Measurements from ENCODE around the gene PFKL.
"Not testable (repeated sequence)": the region's sequence is repeated elsewhere in the genome, so short reads cannot be mapped to it uniquely, and the experiment has no call there.

The PFKL gene

DNA sequence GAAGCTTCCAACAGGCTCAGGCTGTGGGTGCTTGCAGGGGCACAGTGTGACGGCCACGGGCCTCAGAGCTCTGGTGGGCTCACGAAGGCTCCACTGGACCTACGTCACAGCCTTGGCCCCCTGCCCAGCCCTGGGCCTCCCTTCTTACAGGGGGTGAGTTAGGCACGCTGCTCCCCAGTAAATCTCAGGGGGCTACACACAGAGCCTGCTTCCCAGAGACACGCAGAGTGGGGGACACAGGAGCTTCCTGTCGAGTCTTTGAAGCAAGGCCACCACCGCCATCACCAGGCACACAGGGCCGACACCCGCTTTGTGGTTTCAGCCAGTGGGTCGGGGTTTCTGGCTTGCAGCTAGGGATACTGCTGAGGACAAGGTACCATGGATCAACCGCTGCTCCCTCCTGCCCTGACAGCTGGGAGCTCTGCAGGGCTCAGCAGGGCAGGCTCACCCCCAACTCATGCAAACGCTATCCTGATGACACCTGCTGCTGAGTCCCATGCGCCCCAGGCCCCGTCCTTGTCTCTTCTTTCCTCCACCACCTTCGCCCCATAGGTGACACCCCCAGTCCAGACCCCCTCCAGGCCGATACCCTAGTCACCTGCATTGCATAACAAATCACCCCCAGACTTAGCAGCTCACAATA is 44.8 kb downstream of the PFKL start:
- no peak for DNase-seq (ENCODE audit: low read depth, low spot score)

DNA sequence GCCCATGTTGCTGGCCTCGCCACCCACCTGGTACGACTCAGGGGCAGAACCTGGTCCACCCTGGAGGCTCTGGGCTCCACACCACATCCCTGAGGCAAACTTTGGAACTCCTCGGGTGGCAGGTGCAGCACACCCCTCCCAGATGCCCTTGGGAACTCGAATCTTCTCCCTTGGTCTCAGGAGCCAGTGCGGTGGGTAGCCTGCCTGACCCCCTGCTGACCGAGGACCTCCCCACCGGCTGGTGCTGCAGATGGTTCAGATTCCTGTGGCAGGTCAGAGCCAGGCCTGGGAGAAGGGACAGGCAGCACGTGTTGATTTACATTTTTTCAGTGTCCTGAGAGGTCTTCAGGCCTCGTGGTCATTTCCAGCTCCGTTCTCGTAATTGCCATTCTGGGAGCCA is 45.6 kb downstream of the PFKL start:
- DNase-seq (ENCODE audit: low read depth, low spot score), result no peak

DNA sequence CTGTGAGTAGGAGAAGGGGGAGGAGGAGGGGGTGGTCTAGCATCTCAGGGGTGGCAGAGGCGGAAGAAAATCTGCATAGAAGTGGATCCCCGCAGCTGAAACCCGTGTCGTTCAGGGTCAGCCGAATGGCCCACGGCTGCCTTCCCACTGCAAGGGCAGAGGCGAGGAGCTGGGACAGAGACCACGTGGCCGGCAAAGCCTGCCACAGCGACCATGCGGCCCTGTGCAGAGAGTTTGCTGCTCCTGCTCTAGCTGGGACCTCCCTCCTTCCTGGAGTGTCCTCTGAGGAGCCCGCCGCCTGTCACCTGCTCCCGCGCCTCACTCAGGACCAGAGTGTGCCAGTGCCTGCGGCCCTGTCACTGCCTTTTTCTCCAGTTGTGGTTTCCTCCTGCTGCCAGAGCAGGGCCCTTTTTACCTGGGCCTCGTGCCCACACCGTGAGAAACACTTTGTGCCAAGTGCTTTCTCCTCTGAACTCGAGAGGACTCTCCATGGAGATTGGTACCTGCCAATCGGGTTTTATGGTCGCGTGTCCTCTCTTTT is 48.1 kb downstream of the PFKL start:
- no peak for DNase-seq (ENCODE audit: low read depth, low spot score)

DNA sequence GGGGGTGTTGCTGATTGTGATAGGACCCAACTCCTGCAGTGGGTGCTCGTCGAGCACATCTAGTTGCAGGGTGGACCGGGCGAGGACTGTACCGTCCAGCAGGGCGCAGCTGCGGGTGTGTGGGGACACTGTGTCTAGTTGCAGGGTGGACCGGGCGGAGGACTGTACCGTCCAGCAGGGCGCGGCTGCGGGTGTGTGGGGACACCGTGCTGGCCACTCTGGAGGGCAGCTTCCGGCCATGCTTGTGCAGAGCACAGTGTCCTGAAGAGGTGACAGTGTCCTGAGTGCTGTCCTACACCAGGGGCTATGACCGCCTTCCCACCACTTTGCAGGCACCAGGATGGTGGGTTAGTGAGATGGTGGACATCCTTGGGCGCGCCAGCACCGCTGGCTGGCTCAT is 49.0 kb downstream of the PFKL start:
- no peak for DNase-seq (ENCODE audit: low read depth, low spot score)

DNA sequence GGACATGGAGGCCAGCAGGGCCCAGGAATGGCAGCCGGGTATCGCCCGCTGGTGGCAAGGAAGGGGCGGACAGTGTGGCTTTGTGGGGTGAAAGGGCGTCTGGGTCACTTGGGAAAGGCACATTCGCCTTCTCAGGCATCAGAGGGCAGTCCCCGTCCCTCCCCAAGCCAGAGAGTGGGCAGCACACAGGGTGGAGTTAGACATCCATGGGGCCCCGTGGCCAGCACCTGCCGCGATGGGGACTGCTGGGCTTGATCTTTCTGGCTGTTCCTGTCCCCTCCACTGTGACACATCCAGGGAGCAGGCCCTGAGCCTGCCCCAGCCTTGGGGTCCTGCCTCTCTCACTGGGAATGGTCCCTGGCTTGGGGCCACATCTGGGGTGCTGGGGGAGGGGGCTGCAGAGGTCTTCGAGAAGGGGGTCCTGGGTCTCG is 49.6 kb downstream of the PFKL start:
- DNase-seq (ENCODE audit: low read depth, low spot score), result no peak

DNA sequence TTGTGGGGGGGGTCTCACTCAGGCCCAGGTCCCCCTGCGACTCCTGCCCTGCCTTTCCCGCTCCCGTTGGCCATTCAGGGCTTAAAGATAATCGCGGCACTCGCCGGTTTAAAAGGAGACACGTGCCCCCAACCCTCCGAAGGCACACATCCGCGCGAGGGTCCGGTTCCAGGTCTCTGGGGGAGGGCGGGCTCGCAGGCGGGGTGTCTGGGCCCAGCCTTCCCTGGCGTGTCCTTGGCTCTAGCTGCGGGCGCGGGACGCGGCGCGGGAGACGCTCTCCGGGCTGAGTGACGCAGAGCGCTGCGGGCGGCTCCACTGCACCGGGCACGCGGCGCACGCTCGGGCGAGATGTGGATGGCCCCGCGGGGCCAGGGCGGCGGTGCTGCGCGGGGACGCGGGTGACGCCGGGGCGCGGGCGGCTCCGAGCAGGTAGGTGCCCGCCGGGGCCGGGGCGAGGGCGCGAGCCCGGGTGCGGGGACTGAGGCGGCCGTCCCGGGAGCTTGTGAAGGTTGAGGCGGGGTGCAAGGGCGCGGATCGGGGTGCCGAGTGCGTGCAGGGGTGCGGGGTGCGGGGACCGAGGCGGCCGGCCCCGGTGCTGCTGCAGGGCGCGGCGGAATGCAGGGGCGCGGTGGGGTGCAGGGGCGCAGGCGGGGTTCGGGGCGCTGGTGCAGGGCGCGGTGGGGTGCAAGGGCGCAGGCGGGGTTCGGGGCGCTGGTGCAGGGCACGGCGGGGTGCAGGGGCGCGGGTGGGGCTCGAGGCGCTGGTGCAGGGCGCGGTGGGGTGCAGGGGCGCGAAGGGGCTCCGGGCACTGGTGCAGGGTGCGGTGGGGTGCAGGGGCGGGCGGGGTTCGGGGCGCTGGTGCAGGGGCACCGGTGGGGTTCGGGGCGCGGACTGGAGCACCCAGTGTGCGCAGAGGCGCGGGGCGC is 50.3 kb downstream of the PFKL start:
- DNase-seq (ENCODE audit: low read depth, low spot score), result no peak

DNA sequence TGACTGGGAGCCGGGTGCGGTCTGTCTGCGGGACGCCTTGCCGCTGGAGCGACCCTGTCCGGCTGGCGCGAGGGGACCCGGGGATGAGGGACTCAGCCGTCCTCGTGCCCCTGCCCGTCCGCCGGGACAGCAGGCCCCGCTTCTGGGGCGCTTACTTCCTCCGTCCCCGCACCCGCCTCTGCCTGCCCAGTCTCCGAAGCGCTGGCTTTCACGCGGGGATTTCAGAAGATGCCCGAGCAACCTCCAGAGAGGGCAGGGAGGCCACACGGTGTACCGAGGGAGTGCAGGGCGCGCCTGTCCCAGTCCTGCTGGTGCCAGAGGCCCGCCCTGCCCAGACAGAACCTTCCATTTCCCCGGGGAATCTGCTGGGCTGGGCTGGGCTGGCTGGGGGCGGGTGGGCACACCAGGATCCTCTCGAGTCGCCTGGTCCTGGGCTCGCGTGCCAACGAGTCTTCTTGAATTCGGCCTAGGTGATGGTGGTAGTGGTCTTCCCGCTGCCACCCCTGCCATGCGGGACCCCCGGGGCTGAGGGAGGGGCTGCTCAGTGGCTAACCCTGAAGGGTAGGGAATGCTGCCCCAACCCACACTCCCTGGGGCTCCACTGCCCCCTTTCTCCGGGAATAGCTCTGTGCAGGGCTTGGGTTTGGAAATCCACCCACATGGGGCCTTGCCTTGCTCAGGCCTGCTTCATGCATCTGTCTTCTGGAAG is 51.1 kb downstream of the PFKL start:
- DNase-seq (ENCODE audit: low read depth, low spot score), result no peak

DNA sequence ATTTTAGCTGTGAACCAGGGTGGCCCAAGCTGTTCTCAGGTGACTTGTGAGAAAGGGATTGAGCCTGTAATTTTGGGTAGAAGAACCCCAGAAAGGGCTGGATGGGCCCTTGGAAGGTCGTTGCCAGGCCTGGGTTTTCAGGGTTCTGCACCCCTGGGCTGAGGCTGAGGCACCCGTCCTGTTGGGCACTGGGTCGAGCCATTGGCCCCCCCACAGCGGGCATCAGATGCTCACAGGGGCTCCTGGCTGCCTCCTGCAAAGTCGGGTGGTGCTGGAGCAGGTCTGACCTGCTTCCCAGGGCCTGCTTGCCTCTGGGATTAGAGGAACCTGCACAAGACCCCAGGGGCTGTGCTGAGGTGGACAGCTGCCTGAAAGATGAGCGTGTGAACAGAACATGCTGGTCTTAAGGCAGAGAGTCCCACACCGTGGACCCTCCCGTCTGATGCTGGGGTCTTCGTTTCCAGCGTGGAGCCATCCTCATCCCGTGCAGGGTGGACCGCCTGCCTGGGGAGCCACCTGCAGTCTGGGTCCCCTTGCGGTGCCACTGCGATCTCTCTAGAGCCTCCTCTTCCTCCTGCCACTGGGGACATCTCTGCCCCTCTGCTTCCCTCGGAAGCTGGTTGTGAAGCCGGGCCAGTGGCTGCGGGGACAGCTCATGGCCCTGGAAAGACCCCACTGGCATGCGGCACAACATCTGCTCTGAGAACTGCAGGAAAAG is 51.8 kb downstream of the PFKL start:
- DNase-seq (ENCODE audit: low read depth, low spot score), result no peak

DNA sequence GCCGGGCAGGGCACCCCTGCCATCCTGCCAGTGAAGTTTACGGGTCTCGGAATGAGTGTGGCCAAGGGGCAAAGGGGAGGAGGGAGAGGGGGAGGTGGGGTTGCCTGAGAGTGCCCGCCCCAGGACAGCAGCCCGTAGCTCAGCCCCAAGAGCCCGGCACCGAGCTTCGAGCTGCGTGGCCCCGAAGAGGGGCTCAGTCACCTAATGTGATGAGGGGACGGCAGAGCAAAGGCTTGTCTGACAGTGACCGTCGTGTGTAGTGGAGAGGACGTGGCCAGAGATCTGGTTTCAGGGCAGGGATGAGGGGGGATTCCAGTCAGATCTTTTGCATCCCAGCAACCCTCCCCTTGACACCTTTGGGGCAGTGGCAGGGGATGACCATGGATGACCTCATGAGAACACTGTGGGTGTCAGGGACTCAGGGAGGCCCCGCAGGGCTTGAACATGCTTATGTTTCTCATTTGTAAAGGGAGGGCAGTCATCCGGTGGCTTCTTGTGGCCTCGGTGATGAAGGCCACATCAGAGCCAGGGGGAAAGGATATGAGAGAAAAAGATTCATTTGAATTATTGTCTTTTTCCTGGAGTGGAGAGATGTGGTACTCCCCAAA is 52.5 kb downstream of the PFKL start:
- DNase-seq (ENCODE audit: low read depth, low spot score), result no peak

DNA sequence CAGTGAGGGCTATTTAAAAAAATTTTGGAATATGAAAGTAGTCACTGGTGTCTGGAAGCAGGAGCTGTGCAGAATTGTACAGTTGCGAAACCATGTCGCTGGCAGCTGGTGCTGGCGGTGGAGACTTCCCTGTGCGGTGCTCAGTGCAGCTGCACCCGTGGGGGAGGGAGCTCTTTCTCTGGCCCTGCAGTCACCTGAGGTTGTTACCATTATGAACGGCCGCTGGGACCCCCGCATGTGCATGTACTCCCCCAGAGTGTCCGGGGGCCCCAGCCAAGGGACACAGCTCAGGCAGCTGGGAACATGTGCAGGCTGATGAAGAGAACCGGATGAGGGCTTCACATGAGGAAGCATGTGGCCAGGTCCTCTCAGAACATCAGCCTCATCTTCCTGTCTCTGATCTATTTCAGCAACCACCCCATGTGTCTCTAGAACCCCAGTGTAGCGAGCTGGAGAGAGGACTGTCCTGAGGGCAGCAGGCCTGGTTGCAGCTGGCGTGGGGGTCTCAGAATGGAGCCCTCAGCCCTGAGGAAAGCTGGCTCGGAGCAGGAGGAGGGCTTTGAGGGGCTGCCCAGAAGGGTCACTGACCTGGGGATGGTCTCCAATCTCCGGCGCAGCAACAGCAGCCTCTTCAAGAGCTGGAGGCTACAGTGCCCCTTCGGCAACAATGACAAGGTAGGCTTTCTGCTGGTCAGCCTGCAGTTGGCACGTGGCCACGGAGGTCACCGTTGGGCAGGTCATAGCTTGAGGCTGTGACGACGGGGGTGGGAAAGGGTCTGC is 53.5 kb downstream of the PFKL start, which contains the start of gene TRPM2:
TSS of gene TRPM2 (plus strand) at position 431 of the 780 bp plus-strand sequence. CDS start at position 511, 80 bp downstream.
- no peak for DNase-seq (ENCODE audit: low read depth, low spot score)

DNA sequence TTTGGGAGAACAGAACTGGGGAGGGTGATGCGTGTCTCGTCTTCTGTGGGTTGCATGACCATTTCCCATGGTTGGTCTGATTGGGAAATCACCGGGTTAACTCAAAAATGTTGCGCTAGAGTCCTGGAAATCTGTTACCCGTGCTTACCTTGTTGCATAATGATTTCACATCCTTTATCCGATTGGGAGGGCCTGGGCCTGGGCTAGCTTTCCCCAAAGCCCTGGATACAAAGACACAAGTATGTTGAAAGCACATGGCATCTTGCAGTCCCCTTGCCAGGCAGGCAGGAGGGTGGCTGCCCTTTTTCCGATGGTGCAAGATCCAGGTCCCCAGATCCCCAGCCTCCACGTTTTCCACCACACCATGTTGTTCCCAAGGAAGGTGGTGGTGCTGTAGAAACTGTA is 54.1 kb downstream of the PFKL start:
- DNase-seq (ENCODE audit: low read depth, low spot score), result no peak

DNA sequence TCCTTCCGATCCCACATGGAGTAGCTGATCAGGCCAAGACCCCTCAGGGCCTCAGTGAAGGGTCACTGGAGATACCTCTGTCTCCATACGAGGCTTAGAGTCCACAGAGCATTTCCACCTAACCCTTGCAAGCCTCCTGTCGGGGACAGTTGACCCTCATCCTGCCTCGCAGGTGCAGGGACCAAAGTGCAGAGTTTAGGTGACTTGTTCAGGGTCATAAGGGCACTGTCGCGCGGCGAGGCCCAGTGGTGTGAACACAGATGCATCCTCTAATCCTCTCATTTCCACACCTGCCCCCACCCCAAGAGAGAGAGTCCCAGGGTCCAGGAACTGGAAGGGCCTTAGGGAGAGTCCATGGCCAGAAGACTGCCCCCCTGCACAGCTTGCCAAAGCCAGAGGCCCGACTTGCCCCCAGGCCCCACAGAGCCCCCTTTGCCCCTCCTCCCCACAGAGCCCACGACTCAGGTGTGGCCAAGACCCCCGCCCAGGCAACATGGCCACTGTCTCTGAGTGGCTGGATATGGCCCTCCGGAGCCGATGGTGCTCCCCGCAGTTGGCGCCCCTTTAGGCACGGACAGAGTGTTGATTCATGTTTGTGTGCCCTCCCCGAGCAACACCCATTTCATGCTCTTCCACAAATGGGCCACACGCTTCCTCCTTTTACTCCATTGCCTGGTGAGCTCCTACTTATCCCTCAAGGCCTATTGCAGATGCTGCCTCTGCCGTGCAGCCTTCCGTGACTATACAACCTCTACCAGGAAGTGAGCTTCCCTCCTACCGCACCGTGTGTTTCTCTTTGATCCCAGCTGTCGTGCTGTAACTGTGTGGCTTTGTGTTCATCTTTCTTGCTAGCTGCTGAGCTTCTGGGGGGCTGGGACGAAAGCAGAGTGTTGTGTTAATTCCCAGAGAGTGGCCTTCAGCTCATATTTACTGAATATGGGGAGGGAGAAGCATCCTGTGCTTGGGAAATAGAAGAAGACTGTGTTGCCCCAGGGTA is 55.2 kb downstream of the PFKL start:
- DNase-seq (ENCODE audit: low read depth, low spot score), result no peak

DNA sequence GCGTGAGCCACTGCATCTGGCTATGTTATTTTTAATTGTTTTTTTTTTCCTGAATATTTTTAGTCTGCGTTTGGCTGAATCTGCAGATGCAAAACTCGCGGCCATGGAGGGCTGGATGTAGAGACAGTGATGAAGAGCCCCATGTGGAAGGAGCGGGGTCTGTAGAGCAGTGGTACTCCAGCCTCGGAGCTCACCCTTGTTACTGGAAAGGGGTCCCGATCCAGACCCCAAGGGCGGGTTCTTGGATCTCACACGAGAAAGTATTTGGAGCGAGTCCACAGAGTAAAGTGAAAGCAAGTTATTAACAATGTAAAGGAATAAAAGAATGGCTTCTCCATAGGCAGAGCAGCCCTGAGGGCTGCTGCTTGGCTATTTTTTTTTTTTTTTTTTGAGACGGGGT is 56.3 kb downstream of the PFKL start:
- DNase-seq (ENCODE audit: low read depth, low spot score), result no peak

DNA sequence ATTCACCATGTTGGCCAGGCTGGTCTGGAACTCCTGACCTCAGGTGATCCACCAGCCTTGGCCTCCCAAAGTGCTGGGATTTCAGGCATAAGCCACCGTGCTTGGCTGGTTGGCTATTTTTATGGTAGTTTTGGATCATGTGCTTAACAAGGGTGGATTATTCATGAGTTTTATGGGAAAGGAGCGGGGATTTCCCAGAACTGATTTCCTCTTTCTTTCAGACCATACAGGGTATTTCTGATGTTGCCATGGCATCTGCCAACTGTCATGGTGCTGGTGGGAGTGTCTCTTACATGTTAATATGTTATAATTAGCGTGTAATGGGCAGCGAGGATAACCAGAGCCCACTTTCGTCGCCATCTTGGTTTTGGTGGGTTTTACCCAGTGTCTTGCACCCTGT is 56.8 kb downstream of the PFKL start:
- no peak for DNase-seq (ENCODE audit: low read depth, low spot score)

DNA sequence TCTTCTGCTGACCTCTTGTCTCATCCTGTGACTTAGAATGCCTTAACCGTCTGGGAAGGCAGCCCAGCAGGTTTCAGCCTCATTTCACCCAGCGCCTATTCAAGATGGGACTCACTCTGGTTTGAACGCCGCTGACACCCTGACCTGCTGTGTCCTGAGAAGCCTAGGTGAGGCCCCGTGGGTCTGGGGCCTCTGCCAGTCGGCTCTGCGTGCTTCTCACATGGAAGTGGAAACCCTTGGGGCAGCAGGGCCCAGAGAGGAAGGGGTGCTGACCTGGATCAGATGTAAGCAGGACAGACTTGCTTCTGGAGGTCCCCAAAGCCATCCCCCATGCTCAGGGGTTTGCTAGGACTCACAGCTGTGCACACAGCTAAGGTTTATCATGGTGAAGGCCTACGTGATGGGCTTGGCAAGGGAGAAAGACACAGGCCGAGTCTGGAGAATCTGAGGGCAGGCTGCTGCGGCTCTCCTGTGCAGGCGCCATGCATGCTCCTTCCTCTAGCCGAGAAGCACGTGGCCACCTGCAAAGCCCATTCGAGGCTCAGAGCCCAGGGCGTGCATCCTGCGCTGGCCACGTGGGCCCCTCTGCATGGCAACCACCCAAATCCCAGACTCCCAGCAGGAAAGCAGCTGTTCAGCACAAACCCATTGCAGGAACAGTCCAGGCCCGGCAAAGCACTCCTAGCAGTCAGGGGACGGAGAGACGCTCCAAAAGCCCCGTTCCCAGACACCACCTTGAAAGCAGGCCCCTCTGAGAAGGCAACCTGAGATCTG is 57.4 kb downstream of the PFKL start:
- DNase-seq (ENCODE audit: low read depth, low spot score), result no peak

DNA sequence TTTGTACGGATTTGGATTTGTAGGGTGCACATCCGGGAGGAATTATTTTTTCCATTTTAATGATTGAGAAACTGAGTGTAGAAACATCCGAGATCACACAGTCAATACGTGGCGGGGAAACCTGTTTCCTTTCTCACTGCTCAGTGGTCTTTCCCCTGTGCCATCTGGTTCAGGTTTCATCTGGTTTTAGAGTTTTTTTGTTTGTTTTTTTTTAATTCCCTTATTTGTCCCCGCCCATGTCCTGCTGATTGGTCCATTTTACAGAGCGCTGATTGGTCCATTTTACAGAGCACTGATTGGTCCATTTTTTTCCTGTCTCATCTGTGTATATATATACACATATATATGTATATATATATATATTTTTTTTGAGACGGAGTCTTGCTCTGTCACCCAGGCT is 59.5 kb downstream of the PFKL start:
- no peak for DNase-seq (ENCODE audit: low read depth, low spot score)

DNA sequence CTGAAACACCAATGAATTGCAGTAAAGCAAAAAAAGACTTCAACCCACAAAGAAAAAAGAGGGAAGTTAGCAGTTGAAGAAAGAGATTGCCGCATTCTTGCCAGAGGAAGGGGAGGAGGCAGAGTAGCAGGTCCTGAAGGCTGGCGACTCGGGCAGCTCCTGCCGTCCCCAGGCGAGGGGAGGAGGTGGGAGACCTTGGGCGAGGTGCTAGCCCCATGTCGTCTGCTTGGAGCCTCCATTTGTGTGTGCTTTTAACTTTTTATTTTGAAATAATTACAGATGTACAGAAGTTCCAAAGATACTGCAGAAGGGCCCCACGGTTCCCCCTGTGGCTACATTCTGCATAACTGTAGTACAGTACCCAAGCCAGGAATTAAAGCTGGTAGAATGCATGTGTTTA is 60.3 kb downstream of the PFKL start:
- no peak for DNase-seq (ENCODE audit: low read depth, low spot score)

DNA sequence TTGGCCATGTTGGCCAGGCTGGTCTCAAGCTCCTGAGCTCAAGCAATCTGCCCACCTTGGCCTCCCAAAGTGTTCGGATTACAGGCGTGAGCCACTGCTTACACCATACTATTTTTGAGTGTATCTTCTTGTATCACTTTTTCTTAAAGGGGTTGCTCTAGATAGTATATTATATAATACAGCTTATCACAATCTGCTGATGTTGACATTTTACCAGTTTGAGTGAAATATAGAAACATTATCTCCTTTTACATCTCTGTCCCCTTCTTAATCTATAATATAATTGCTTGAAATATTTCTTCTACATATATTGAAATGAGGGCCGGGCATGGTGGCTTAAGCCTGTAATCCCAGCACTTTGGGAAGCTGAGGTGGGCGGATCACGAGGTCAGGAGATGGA is 62.0 kb downstream of the PFKL start:
- DNase-seq (ENCODE audit: low read depth, low spot score), result not testable (repeated sequence)
